H1 (cell line): Measurements from ENCODE around the gene TLE1.

Experiments used
- ATF3 ChIP-seq: IDR thresholded peaks from 2 replicates; pipeline ENCODE4 v1.6.1; 2011; ENCODE audit warnings: low read depth, mild to moderate bottlenecking, low read length; ENCODE audit not compliant: insufficient read depth
- BRCA1 ChIP-seq: IDR thresholded peaks from 2 replicates; pipeline ENCODE4 v1.6.1; 2012; ENCODE audit warnings: low read depth, low read length, improper control_type of control experiment
- CTCF ChIP-seq, 3 experiments: IDR thresholded peaks; 1 replicate in 2 of 3; 2 replicates in 1 of 3; pipeline versions ENCODE4 v1.5.1 to v1.6.1; 2011; ENCODE audit warnings: low read length in 3 of 3, mild to moderate bottlenecking in 3 of 3, inconsistent platforms in 2 of 3, low read depth in 1 of 3, moderate library complexity in 1 of 3; ENCODE audit not compliant: insufficient read depth in 1 of 3; ENCODE audit errors: control extremely low read depth in 1 of 3
- HDAC2 ChIP-seq, 2 experiments: fragments of 300-600 bp in 1 of 2; sonication (generic) in 1 of 2; IDR thresholded peaks; 2 replicates each; pipeline ENCODE4 v1.6.1; 2011 to 2012; ENCODE audit warnings: low read depth in 2 of 2, low read length in 2 of 2, mild to moderate bottlenecking in 2 of 2, moderate library complexity in 2 of 2, borderline replicate concordance in 1 of 2, inconsistent platforms in 1 of 2
- POLR2A ChIP-seq, 2 experiments: IDR thresholded peaks; 1 replicate in 1 of 2; 2 replicates in 1 of 2; pipeline ENCODE4 v1.6.1; 2011; ENCODE audit warnings: low read depth in 2 of 2, low read length in 2 of 2, mild to moderate bottlenecking in 2 of 2; ENCODE audit errors: control extremely low read depth in 1 of 2
- RBBP5 ChIP-seq: IDR thresholded peaks from 2 replicates; pipeline ENCODE4 v1.7.1; 2012; ENCODE audit warnings: low read depth, mild to moderate bottlenecking, inconsistent platforms, low read length, moderate library complexity, borderline replicate concordance
- RFX5 ChIP-seq: IDR thresholded peaks from 2 replicates; pipeline ENCODE4 v1.6.1; 2011; ENCODE audit warnings: low read depth, low read length, improper control_type of control experiment, borderline replicate concordance
- RXRA ChIP-seq: IDR thresholded peaks from 2 replicates; pipeline ENCODE4 v1.6.1; 2011; ENCODE audit warnings: low read depth, mild to moderate bottlenecking, low read length, moderate library complexity; ENCODE audit not compliant: insufficient read depth
- SIRT6 ChIP-seq: IDR thresholded peaks from one replicate; pipeline ENCODE4 v1.7.1; 2012; ENCODE audit warnings: low read length, inconsistent platforms
- SP2 ChIP-seq: IDR thresholded peaks from 2 replicates; pipeline ENCODE4 v1.6.1; 2012; ENCODE audit warnings: mild to moderate bottlenecking, low read length, inconsistent platforms
- SUZ12 ChIP-seq: fragments of 200-600 bp; sonication (generic); IDR thresholded peaks from 2 replicates; pipeline ENCODE4 v1.6.1; 2012; ENCODE audit warnings: mild to moderate bottlenecking, inconsistent platforms, low read length, moderate library complexity, mixed read lengths

- TF ChIP-seq CTCF (IDR thresholded peaks at IDR 0.05; ENCODE audit: control extremely low read depth in 1 of 3, insufficient read depth in 1 of 3, low read depth in 1 of 3, low read length in 3 of 3) (no peak), ATF3 (no peak), BRCA1 (no peak), SUZ12 (no peak), RFX5 (no peak), SP2 (no peak), POLR2A (IDR thresholded peaks at IDR 0.05; ENCODE audit: control extremely low read depth in 1 of 2, low read depth in 2 of 2, low read length in 2 of 2) (no peak), SIRT6 (no peak), HDAC2 (IDR thresholded peaks at IDR 0.05; ENCODE audit: borderline replicate concordance in 1 of 2, low read depth in 2 of 2, low read length in 2 of 2) (no peak), RBBP5 (no peak), RXRA (no peak)
Observed at GRCh38 chr9:81649475-81650240, 39.7 kb downstream of the TLE1 start.
